Right atrium auricular region (tissue), 2 donors: ENCODE measurements around the gene PSMA7. TPM values are rescaled to one million over a fixed set of nuclear protein-coding genes. Genes with fewer than 3 reads are reported as not detected.

Source experiments
- DNase-seq: peaks from one replicate; pipeline ENCODE4 v3.0.0-alpha.2; 2019; ENCODE audit warnings: low spot score
- H3K27ac ChIP-seq, 2 donors: fragments of 200-600 bp; sonication (generic); 1 replicate in 1 of 2; 2 replicates in 1 of 2; pipeline ENCODE4 v1.5.1; 2016 to 2019
- H3K27me3 ChIP-seq, 2 donors: fragments of 200-600 bp; sonication (generic); one replicate each; pipeline versions ENCODE4 v1.5.1 to v1.6.0; 2017 to 2019
- H3K36me3 ChIP-seq: fragments of 200-600 bp; sonication (generic); one replicate; pipeline ENCODE4 v1.5.1; 2016
- H3K4me1 ChIP-seq, 2 donors: fragments of 200-600 bp; sonication (generic); one replicate each; pipeline versions ENCODE4 v1.5.1 to v1.6.0; 2017 to 2019
- H3K4me3 ChIP-seq, 2 donors: fragments of 200-600 bp; sonication (generic); 1 replicate in 1 of 2; 2 replicates in 1 of 2; pipeline ENCODE4 v1.5.1; 2017 to 2019; ENCODE audit warnings: mild to moderate bottlenecking in 1 of 2, moderate library complexity in 1 of 2
- H3K9me3 ChIP-seq, 2 donors: fragments of 200-600 bp; sonication (generic); one replicate each; pipeline ENCODE4 v1.5.1; 2019
- total RNA-seq, 2 donors: library from RNA; depleted of rRNA; stranded (reverse); fragments of >200 nt; gene quantifications; one replicate each; pipeline ENCODE4 v1.1.0, GENCODE V29; 2016
- TF ChIP-seq, protein P1 (sequence below), 2 donors: fragments of 200-600 bp; sonication (generic); IDR thresholded peaks; one replicate each; pipeline ENCODE4 v1.5.1; 2019; ENCODE audit warnings: antibody characterized with exemption in 2 of 2

PSMA7 gene
- total RNA-seq, 2 donors from 2014 or later, result 258 to 313 TPM

DNA sequence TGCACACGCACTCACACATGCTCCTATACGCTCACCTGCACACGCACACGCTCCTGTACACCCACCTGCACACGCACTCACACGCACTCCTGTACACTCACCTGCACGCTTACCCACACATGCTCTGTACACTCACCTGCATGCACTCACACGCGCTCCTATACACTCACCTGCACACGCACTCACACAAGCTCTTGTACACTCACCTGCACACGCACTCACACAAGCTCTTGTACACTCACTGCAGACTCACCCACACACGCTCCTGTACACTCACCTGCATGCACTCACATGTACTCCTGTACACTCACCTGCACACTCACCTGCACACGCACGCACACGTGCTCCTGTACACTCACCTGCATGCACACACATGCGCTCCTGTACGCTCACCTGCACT is 55.6 kb downstream of the PSMA7 start:
- Histone ChIP-seq H3K36me3 (no peaks in the 10 kb centered on the region), H3K4me1 (no peaks in the 10 kb centered on the region), H3K27me3 (no peaks in the 10 kb centered on the region), H3K4me3 (no peak overlapping the region), H3K9me3 (no peaks in the 10 kb centered on the region), H3K27ac (no peak overlapping the region)
- no peak for DNase-seq
- TF ChIP-seq, protein P1, sequence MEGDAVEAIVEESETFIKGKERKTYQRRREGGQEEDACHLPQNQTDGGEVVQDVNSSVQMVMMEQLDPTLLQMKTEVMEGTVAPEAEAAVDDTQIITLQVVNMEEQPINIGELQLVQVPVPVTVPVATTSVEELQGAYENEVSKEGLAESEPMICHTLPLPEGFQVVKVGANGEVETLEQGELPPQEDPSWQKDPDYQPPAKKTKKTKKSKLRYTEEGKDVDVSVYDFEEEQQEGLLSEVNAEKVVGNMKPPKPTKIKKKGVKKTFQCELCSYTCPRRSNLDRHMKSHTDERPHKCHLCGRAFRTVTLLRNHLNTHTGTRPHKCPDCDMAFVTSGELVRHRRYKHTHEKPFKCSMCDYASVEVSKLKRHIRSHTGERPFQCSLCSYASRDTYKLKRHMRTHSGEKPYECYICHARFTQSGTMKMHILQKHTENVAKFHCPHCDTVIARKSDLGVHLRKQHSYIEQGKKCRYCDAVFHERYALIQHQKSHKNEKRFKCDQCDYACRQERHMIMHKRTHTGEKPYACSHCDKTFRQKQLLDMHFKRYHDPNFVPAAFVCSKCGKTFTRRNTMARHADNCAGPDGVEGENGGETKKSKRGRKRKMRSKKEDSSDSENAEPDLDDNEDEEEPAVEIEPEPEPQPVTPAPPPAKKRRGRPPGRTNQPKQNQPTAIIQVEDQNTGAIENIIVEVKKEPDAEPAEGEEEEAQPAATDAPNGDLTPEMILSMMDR (IDR thresholded peaks at IDR 0.05), result no peak

DNA sequence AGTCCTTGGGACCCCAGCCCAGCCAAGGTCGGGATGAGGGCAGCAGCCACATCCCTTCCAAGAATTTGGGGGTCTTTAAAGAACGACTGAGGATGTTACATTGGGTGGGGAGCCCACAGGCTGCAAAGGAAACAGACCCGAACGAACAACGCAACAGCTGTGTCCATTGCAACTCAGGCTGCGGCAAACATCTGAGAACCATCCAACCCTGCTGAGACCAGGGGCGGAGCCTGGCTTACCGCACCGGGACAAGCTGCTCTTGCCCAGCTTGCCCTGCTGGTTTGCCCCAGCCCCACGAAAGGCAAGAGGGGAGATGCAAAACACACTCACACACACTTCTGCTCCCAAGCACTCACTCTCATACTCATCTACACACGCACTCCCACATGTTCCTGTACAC is 56.0 kb downstream of the PSMA7 start:
- TF ChIP-seq, protein P1 (IDR thresholded peaks at IDR 0.05), result no peak
- Histone ChIP-seq H3K27me3 (no peaks in the 10 kb centered on the region), H3K4me1 (no peaks in the 10 kb centered on the region), H3K36me3 (no peaks in the 10 kb centered on the region), H3K9me3 (no peaks in the 10 kb centered on the region), H3K4me3 (no peak overlapping the region), H3K27ac (no peak overlapping the region)
- DNase-seq, result no peak

Other genes with a start within 250 kb of the PSMA7 start
- gene TAF4, start 77.5 kb downstream of the PSMA7 start, total RNA-seq, result 10 to 100 TPM in 1 of 2 donors, 1 to 10 TPM in 1; 8.3 to 18.0 TPM
- 10 to 100 TPM; 26.1 to 26.8 TPM for gene LSM14B, start 20.9 kb downstream of the PSMA7 start, total RNA-seq
- 1 to 10 TPM; 8.3 to 9.0 TPM for gene SS18L1, start 375 bp upstream of the PSMA7 start, total RNA-seq
- gene MTG2, start 39.6 kb upstream of the PSMA7 start, total RNA-seq, result 10 to 100 TPM; 20.7 to 24.1 TPM
- gene HRH3, start 76.9 kb upstream of the PSMA7 start, total RNA-seq, result not detected
- 10 to 100 TPM; 27.2 to 29.6 TPM for gene OSBPL2, start 95.1 kb upstream of the PSMA7 start, total RNA-seq
- 100 to 1,000 TPM in 1 of 2 donors, 10 to 100 TPM in 1; 95.9 to 128 TPM for gene ADRM1, start 159.6 kb upstream of the PSMA7 start, total RNA-seq
- 10 to 100 TPM; 61.1 to 69.4 TPM for gene LAMA5, start 223.9 kb upstream of the PSMA7 start, total RNA-seq
- gene RPS21, start 243.7 kb upstream of the PSMA7 start, total RNA-seq, result 1,000 to 10,000 TPM; 1,510 to 1,937 TPM